MM.1S (cell line): ENCODE measurements around the gene TMTC1.

Experiments used
- EZH2 ChIP-seq: fragments of 300-600 bp; sonication (generic); optimal IDR thresholded peaks from 2 replicates; pipeline ENCODE3; 2017; ENCODE audit warnings: low read depth, mild to moderate bottlenecking, antibody characterized with exemption, low read length, mixed read lengths
- TF ChIP-seq, protein P1 (sequence below): fragments of 300-600 bp; sonication (generic); IDR thresholded peaks from 2 replicates; pipeline ENCODE4 v1.5.1; 2016; ENCODE audit warnings: antibody characterized with exemption, low read length, mixed read lengths

DNA sequence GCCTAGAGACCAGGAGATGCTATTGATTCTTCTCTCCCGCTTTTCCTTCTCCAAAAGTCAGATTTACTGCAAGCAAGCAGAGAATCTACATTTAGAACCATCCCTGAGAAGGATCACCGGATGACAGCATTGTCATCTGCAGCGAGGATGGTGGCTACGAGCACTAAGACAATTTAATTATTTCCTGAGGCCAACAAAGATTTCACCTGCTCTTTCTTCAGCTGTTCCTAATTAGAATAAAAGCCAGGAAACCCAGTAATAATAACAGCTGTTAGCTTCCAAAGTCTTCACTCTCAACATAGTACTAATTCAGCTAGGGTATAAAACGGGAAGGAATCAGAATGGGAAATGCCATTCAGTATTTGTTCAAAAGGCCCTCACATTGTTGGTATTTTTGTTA lies 53.3 kb downstream of the TMTC1 start:
- TF ChIP-seq, protein P1, sequence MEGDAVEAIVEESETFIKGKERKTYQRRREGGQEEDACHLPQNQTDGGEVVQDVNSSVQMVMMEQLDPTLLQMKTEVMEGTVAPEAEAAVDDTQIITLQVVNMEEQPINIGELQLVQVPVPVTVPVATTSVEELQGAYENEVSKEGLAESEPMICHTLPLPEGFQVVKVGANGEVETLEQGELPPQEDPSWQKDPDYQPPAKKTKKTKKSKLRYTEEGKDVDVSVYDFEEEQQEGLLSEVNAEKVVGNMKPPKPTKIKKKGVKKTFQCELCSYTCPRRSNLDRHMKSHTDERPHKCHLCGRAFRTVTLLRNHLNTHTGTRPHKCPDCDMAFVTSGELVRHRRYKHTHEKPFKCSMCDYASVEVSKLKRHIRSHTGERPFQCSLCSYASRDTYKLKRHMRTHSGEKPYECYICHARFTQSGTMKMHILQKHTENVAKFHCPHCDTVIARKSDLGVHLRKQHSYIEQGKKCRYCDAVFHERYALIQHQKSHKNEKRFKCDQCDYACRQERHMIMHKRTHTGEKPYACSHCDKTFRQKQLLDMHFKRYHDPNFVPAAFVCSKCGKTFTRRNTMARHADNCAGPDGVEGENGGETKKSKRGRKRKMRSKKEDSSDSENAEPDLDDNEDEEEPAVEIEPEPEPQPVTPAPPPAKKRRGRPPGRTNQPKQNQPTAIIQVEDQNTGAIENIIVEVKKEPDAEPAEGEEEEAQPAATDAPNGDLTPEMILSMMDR = no peak
- no peak for TF ChIP-seq EZH2
